Coronary artery (tissue), 2 donors: Measurements from ENCODE around the gene ARL17B.
A peak's percentile ranks its signal among the peaks of the same experiment; 100 is the strongest.
"Not testable (repeated sequence)": the region's sequence is repeated elsewhere in the genome, so short reads cannot be mapped to it uniquely, and the experiment has no call there.

Source experiments
- DNase-seq: peaks from one replicate; pipeline ENCODE4 v3.0.0-alpha.2; 2017; ENCODE audit warnings: low spot score
- H3K27ac ChIP-seq, 2 donors: fragments of 200-600 bp; sonication (generic); one replicate each; pipeline ENCODE4 v1.5.1; 2016 to 2019
- H3K4me3 ChIP-seq: fragments of 200-600 bp; sonication (generic); 2 replicates; pipeline ENCODE4 v1.5.1; 2016; ENCODE audit warnings: mild to moderate bottlenecking, moderate library complexity
- CTCF ChIP-seq: fragments of 200-600 bp; sonication (generic); IDR thresholded peaks from one replicate; pipeline ENCODE4 v1.5.1; 2019; ENCODE audit warnings: antibody characterized with exemption

The ARL17B gene

GRCh38 chr17:46270032-46270431, 91.5 kb downstream of the ARL17B start:
- TF ChIP-seq CTCF: no peak

GRCh38 chr17:46266656-46267544, 94.7 kb downstream of the ARL17B start:
- peak; percentile 85 for DNase-seq
- TF ChIP-seq CTCF: no peak
- Histone ChIP-seq H3K4me3 (peak overlapping the region; percentile 91), H3K27ac (peak overlapping the region; percentile 81 to 94)

More at GRCh38 chr17:46270032-46270431, 91.5 kb downstream of the ARL17B start:
- no peak for DNase-seq
- H3K4me3 ChIP-seq: no peak overlapping the region
- H3K27ac ChIP-seq: no peak overlapping the region

DNA sequence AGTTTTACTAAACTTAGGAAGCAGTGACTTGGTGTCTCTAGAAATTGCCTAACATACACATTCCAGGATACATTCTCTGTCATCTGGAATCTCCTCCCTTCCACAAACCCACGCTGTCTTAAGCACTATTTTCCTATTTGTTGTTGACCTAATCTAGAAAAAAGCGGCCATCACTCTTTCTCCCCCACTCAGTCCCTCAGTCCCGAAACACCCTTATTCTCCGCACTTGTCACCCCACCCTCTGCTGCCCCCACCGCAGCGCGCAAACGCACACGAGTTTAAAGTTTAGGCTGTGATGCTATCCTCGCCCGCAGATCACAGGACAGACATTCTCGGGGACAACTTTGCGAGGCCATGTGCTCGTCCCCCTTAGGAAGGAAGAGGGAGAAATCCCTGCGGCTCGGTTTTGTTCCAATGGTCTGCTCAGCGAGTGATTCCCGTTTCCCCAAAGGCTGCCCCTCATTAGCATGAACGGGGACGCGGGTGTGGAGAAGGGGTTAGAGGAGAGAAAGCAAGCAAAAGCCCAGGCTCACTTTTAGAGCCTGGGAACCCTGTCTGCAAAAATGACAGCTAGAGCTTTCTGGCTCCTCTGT, 95.4 kb downstream of the ARL17B start:
- DNase-seq: not testable (repeated sequence)
- H3K27ac ChIP-seq: peak overlapping the region; percentile 81 to 94
- peak overlapping the region; percentile 91 for H3K4me3 ChIP-seq

DNA sequence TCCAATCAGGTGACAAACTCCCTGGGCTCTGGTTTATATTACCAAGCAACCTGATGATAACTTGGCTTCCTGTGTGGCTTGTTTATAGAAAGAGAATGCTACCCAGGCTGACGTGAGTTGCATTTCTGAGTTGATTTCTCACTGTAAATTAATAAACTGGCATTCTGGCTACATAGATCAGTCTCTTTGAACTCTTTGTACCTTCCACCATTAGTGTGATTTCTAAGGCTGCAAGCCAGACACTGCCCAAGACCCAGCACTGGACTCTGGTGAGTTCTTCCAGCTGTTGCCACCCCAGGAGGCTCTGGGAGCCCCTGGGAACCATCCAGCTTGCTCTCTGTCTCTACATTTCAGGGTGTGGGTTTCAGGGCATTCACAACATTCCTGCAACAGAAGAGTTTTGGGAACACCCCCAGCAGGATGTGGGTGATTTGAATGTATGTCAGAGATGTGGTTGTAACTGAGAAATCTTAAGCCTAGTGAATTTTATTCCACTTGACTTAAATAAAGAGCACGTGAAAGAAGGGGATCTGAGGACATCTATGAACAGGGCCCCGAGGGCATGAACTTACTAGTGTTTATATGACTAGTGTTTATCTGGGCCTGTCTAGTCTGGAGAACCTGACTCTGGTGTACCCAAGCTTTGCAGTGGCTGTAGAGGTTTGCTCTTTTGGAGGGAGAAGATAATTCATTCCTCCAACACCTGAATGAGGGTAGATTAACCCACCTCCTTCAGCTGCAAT, 96.9 kb downstream of the ARL17B start:
- no peak for TF ChIP-seq CTCF
- Histone ChIP-seq H3K4me3 (no peak overlapping the region), H3K27ac (no peak overlapping the region)
- no peak for DNase-seq

GRCh38 chr17:46262271-46262670, 99.3 kb downstream of the ARL17B start:
- no peak for TF ChIP-seq CTCF
- Histone ChIP-seq H3K4me3 (no peak overlapping the region), H3K27ac (no peak overlapping the region)
- DNase-seq: no peak

GRCh38 chr17:46259845-46260661, 101.5 kb downstream of the ARL17B start:
- H3K27ac ChIP-seq, DNase-seq: not testable (repeated sequence)
- peak overlapping the region; percentile 62 for H3K4me3 ChIP-seq

- H3K4me3 ChIP-seq, H3K27ac ChIP-seq, DNase-seq: not testable (repeated sequence)
Measured at GRCh38 chr17:46256369-46256768, 105.2 kb downstream of the ARL17B start.

DNA sequence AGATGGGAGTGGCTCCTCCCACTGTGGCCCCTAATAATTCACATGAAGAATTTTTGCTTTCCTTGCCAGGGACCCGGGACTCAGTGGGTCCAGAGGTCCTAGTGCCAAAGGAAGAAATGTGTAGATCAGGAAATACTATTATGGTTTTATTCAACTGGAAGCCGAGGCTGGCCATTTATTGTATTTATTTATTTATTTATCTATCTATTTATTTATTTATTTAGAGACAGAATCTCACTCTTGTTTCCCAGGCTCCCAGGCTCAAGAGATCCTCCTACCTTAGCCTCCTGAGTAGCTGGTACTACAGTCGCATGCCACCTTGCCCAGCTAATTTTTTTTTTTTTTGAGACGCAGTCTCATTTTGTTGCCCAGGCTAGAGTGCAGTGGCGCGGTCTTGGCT, 107.4 kb downstream of the ARL17B start:
- H3K27ac ChIP-seq, H3K4me3 ChIP-seq, DNase-seq: not testable (repeated sequence)

DNA sequence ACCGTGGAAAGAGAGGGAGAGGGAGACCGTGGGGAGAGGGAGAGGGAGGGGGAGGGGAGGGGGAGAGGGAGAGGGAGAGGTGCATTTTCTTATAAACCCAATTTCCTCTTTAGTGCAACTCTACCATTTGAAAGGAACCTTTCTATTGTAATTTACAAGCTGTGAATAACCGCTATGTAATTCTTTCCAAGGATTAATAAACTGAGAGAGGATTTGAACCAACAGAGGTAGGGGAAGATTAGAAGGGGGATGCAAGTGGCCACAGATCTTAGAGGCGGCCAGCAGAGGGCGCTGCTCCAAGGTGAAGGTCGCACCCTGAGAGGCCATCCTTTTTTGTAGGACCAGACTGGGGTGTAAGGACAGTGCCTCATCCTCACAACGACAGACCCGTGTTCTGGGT, 107.8 kb downstream of the ARL17B start:
- H3K4me3 ChIP-seq, H3K27ac ChIP-seq, DNase-seq: not testable (repeated sequence)

- not testable (repeated sequence) for H3K4me3 ChIP-seq, H3K27ac ChIP-seq, DNase-seq
Measured at GRCh38 chr17:46252804-46253203, 108.8 kb downstream of the ARL17B start.

DNA sequence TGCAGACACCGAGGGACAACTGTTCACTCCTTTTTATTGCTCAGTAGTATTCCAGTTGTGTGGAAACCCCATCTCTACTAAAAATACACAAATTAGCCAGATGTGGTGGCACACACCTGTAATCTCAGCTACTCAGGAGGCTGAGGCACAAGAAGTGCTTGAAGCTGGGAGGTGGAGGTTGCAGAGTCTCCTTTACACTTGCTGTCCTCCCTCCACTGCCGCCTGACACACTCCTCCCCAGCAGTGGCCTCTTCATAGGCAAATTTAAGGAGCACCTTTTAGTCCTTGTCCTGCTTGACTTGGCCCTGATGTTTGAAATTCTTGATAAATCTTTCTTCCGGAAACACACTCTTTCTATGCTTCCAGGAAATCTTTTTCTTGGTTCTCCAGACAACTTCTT, 112.4 kb downstream of the ARL17B start:
- not testable (repeated sequence) for DNase-seq, H3K4me3 ChIP-seq, H3K27ac ChIP-seq

- DNase-seq, H3K4me3 ChIP-seq, H3K27ac ChIP-seq: not testable (repeated sequence)
Measured at GRCh38 chr17:46244949-46245768, 116.4 kb downstream of the ARL17B start.
